ENCODE measurements around the gene FRMD1.

The FRMD1 gene

DNA sequence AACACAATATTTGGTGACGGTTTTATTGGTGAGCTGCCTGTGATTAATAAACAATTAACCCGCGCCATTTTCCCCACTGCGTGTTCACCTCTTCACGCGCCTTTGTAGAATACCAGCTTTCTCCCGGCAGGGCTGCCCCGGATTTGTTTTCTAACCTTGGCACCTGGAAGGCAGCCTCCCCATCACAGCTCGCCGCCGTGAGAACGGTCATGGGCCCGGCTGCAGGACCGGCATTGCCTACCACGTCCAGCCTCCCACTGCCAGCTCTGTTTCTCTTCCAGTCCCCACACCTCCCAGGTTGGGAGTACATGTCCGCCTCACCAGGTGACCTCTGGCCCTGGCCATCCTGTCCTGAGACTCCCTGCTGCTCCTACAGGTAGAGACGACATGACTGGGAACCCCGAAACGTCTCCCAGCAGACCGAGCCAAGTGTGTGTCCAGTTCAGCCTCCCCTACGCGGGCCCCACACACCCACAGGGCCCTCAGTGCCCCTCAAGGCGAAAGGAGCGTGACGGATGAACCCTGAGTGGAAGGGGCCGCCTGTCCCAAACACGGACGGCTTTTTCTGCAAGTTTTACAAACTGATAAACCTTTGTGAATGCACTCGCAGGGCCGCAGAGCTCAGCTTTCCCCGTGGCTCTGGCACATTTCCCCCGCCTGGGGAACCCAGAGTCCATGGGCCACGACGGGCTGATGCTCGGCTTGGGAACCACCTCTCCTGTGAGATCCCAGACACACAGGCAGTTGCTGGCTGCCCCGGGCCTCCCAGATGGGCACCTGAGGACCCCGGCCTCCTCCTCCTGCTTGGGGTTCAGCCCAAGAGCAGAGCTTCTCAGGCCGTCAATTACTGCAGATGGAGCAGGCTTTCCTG, 25.7 kb downstream of the FRMD1 start:
- no peak for DNase-seq

DNA sequence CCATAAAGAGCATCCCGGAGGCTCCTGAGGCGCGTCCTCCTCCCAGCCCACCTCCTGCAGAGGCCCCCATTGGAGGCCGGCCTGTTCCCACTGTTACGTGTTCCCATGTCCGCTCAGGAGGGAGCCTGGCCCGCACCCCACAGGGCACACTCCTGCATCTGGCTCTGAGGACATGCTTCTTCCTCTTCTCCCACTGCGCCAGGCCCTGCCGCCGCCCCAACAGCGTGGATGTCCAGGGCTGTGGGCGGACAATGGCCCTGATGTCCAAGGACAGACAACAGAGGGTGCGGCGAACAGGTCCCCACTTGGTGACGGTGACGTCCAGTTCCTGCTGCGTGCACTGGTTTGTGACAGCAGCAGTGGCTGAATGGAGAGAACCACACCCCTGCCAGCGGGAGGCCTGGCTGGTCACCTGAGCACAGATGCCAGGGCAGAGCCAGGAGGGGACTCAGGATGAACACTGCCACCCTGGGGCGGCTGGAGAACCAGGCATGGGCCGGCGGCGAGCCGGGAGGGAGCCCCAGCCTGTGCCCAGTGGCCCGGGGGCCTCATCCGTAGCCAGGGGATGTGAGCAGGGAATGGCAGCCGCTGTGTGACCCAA, 26.6 kb downstream of the FRMD1 start:
- no peak for DNase-seq

- DNase-seq = no peak
Measured at GRCh38 chr6:168051648-168052047, 27.4 kb downstream of the FRMD1 start.

GRCh38 chr6:168050881-168051586, 28.0 kb downstream of the FRMD1 start:
- DNase-seq = no peak

DNA sequence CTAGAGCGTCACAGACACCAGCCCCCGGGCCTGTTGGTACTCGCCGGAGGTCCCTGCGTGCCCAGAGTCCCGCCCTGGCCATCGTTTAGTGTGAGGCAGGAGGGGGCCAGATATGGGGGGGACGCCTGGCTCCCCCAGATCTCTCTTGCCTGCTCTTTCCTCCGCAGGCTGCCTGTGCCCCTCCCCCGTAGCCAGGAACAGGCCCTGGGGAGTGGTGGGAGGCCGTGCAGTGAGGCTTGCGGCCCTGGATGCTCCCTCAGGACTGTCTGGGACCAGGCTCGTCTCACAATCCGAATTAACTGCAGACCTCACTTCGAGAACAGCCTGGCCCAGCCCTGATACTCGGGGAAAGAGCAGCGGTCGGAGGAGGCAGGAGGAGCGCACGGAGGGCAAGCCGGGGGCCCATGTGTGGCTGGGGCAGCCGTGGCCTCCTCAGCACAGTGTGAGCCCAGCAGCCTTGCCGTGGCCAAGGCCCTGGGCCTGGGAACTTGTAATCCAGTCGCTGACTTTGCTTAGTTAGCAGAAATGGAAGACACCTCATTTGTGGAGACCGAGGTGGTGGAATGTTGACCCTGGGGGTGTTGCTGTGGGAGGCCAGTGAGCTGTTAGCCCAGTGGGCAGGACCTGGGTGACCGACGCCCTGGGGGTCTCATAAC, 28.7 kb downstream of the FRMD1 start:
- DNase-seq = no peak

- DNase-seq = no peak
Measured at GRCh38 chr6:168049706-168050224, 29.2 kb downstream of the FRMD1 start.

- no peak for DNase-seq
Measured at GRCh38 chr6:168049277-168049676, 29.7 kb downstream of the FRMD1 start.

- no peak for DNase-seq
Measured at GRCh38 chr6:168048724-168049025, 30.3 kb downstream of the FRMD1 start.

GRCh38 chr6:168047841-168048723, 30.9 kb downstream of the FRMD1 start:
- DNase-seq = no peak

DNA sequence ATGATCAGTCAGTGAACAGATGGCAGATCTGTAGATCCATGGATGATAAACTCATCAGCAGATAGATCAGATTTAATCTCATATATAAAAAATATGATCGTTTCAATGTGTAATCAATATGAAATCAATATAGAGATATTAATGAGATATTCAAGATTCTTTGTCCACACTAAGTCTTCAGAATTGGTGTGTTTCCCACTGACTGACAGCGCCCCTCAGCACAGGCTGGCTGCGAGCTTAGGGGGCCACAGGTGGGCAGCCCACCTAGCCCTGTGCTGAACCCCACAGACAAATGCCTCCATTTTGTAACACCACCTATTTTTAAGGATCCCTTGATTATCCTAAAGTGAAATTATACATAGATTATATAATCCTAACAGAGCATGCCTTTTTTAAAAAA, 32.3 kb downstream of the FRMD1 start:
- DNase-seq = no peak

DNA sequence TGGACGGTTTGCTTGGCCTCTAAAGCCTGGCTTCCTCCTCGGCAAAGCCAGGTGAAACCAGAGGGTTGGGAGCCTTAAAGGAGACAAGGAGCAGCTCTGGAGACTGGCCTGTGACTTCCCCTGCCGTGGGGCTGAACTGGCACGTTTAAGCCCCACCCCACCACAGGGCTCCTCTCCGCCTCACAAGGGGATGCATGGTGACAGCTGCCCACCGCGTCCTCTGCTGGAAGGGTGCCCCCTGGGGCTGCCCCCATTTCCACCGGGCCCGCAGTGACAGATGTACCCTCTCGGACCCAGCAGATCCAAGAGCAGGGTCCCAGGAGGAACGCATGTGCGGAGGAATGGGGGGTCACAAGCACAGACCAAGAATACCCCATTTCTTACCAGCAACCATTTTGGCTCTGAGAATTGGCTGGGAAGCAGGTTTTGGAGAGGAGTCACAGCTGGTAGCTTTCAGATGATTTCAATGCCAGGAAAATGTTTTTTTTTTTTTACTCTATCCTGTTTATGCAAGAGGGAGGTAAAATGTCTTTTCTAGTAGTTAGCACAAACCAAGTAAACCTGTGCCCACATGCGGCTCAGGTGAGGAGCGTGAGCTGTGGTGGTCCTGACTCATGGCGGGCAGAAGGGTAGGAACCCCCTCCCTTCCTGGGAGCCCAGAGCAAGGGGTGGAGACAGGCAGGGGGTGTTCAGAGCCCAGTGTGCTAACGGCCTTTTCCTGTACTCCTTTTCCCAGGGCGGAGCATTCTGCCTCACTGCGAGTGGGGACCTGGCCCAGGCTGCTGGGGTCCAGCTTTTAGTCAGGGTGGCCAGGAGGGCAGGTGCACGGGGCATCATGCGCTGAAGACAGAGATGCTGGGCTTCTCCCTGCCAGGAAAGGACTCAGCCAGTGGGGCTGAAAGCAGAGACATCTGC, 33.0 kb downstream of the FRMD1 start:
- no peak for DNase-seq

DNA sequence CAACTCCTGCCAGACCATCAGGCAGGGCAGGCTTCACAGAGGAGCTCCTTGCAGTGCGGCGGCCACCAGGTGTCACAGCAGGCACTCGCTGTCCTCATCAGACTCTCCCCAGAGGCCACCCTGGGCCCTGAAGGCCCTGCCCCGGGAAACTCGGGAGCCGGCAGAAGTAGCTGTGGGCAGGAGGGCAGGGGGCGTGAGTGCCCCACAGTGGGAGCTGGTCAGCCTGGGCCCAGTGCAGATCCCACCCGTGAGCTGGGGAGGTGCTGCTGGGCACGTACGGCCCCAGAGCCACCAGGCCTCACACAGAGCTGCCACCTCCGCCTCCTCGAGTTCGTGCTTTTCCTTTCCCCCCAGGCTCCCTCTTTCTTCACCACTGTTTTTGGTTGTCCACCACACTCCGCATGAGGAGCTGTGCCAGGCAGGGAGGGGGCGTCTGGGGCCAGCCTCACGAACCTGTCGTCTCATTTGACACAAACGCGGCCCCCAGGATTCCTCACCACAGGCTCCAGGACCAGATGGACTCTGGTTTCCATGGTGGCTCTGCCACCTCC, 33.8 kb downstream of the FRMD1 start:
- DNase-seq = no peak

DNA sequence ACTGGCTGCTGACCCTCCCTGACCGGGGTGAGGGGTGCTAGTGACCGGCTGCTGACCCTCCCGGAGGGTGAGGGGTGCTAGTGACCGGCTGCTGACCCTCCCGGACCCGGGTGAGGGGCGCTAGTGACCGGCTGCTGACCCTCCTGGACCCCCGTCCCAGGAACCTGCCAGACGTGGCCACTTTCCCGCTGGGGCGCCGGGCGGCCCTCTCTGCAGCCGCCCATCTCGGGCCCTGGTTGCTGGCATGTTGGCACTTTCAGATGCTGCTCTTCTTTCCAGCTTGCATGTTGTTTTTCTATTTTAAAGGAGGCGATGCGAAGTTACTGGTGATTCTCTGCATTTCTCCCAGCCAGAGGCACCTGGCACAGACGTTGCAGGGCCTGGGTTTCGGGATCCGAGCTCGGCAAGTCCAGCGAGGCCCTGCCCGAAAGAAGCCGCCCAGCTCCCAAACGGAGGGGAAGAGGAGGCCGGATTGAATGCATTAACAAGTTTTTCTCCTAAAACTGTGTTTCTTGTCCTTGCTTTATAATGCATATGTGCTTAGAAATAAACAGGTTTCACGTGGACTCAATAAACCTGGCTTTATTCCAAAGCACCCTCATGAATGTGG, 34.4 kb downstream of the FRMD1 start:
- no peak for DNase-seq

DNA sequence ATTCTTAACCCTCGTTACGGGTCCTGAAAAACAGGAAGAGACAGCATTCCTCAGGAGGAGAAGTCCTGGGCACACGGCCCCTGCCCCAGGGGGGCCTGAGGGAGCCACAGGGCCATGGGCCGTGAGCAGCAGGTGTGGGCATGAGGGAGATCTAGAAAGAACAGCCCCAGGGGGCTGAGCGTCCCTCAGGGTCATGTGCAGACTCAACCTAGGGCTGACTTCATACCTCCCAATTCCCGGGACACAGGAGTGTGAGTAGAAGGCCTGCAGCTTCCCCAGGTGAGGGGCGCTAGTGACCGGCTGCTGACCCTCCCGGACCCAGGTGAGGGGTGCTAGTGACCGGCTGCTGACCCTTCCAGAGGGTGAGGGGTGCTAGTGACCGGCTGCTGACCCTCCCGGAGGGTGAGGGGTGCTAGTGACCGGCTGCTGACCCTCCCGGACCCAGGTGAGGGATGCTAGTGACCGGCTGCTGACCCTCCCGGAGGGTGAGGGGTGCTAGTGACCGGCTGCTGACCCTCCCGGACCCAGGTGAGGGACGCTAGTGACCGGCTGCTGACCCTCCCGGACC, 35.1 kb downstream of the FRMD1 start:
- no peak for DNase-seq

DNA sequence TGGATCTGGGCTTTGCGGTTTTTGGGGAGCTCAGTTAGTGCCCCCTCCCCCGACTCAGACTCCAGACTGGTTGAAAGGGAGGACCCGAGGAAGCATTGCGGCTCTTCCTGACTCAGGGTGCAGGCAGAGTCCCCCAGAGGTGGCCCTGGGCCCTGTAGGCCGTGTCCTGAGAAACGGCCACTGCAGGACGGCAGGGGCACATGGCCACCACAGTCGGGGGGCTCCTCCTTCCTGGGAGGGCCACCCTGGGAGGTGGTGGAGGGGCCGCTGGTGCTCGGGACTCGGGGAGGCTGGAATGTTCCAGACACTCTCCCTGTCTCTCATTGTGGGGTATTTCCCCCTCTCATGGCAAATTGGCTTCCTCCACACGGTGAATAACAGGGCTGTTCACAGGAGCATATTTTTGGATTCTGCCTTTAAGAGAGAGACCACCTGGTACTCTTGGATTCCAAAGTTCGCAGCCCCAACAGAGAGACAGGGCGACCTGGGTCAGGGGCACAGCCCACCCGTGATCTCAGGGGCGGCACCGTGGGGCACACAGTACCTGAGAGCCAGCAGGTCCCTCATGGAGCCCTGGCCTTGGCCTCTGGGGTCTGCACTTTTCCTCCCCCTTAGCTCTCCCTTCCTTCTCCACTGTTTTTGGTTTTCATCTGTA, 35.7 kb downstream of the FRMD1 start:
- DNase-seq = no peak

DNA sequence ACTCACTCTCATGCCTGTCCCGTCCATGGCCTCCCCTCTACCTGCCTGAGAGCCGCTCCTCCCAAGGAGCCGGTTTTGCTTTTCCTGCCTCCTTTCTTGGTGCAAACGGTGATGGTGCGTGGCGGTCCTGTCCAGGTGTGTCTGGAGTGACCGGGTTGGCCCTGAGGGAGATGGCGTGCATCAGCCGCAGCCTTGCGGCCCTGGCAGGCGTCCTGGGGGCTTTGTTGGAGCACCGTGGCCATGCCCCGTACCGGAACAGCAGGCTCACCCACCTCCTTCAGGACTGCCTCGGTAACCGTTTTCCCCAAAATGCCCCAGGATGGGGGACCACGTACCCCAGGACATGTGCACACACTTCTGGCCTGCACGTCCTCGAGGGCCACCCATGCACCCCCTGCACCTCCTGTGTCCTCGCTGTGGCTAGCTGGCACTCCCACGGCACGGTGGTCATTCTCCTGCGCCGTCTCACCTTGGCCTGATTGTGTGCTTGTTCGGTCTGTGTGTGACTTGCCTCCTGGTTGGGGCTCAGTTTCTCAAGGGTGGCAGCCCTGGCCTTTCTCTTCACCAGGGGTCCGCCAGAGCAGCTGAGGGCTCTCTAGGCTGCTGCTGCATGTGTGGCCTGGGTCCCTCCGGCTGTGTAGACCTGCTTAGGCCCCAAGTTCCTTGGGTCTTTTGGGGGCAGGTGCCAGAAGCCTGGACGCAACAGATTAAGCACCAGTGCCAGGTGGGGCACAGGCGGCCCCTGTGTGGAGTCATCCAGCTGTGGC, 36.4 kb downstream of the FRMD1 start:
- DNase-seq = no peak

- no peak for DNase-seq
Measured at GRCh38 chr6:168041928-168042327, 37.1 kb downstream of the FRMD1 start.

DNA sequence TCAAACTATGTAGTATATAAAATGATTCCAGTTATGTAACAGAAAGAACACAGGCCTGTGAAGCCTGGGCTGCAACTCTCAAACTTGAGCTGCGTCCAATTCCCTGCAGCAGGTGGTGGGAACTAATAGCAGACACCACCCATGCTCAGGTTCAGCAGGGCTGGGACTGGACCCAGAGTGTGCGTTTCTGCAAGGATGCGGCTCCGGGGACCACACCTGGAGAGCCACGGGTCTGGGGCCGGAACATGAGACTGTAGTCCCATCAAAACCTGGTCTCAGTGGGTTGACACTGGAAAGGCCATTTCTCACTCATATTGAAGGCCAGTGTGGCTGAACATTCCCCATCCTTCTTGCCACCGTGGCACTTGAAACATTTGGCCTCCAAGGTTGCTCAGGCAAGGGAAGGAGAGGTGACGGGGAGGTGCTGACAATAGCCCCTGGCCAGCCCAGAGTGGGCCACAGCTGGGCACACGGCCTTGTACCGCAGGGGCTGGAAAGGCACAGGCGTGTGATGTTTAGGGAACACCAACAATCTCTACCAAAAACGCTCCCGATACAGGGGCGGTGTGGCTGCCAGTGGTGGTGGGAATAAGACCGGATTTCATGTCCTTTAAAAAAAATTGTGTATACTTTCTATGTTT, 38.0 kb downstream of the FRMD1 start:
- no peak for DNase-seq

All from NCI-H2081 treated with DMSO at 0.1 percent for 48 hours (cell line).